GM12878 (cell line): ENCODE results near the gene OPN1LW. TPM values are rescaled to one million over a fixed set of nuclear protein-coding genes. Genes with fewer than 3 reads are reported as not detected.

Experiments used
- ATAC-seq: fragments of 200-7000 bp; cut with Tn5 transposase; 3 replicates; pipeline ENCODE4 v1.9.1; 2020; ENCODE audit warnings: mild to moderate bottlenecking, moderate library complexity
- BruUV-seq: library from RNA; stranded (reverse); fragments of 400-500 nt; replicated peaks from 2 replicates; lab custom pipeline; 2021; lab: Mats Ljungman, UMichigan
- CTCF ChIA-PET: fragments of 300-600 bp; sonication (Branson Sonifier 250); formaldehyde crosslinking; extraction: SDS; loops from one replicate; lab custom pipeline; 2021; ENCODE audit warnings: inconsistent platforms; lab: Yijun Ruan, JAX
- POLR2A ChIA-PET: fragments of 350-600 bp; formaldehyde crosslinking; extraction: SDS; loops from one replicate; lab custom pipeline; 2021; ENCODE audit warnings: inconsistent platforms; lab: Charles Lee
- RAD21 ChIA-PET: fragments of 300-600 bp; sonication (Branson Sonifier 250); formaldehyde crosslinking; loops from one replicate; lab custom pipeline; 2023; ENCODE audit warnings: antibody characterized with exemption; ENCODE audit not compliant: unreplicated experiment; lab: Charles Lee
- SMC1A ChIA-PET: fragments of 300-600 bp; sonication (Branson Sonifier 250); formaldehyde crosslinking; loops from one replicate; lab custom pipeline; 2023; ENCODE audit not compliant: unreplicated experiment, uncharacterized antibody; lab: Charles Lee
- DNase-seq: peaks from one replicate; pipeline ENCODE4 v3.0.0-alpha.2; 2011; ENCODE audit warnings: low read depth, low spot score
- FAIRE-seq: peaks from 3 replicates; lab custom pipeline; 2011; peaks lifted over from hg19 to GRCh38; lab: Jason Lieb, UNC
- H2AFZ ChIP-seq: 2 replicates; pipeline ENCODE4 v1.6.0; 2011; ENCODE audit warnings: low read depth, low read length, control low read depth; ENCODE audit not compliant: control insufficient read depth
- H3K27ac ChIP-seq: 2 replicates; pipeline ENCODE4 v1.5.1; 2011; ENCODE audit warnings: control low read depth; ENCODE audit not compliant: control insufficient read depth, insufficient read depth
- H3K27me3 ChIP-seq, 2 experiments: replicated peaks in 1 of 2; 2 replicates each; pipeline versions ENCODE4 v1.6.0 to v1.6.1; 2011; ENCODE audit warnings: low read length in 1 of 2; ENCODE audit not compliant: control insufficient read depth in 2 of 2, insufficient read depth in 2 of 2
- H3K36me3 ChIP-seq, 2 experiments: 2 replicates each; pipeline ENCODE4 v1.5.1; 2011; ENCODE audit warnings: low read length in 1 of 2; ENCODE audit not compliant: control insufficient read depth in 2 of 2, insufficient read depth in 2 of 2
- H3K4me1 ChIP-seq: 2 replicates; pipeline ENCODE4 v1.6.1; 2011; ENCODE audit warnings: mild to moderate bottlenecking, low read length, moderate library complexity, mixed read lengths; ENCODE audit not compliant: control insufficient read depth, insufficient read depth
- H3K4me2 ChIP-seq: 2 replicates; pipeline ENCODE4 v1.6.0; 2011; ENCODE audit warnings: control low read depth; ENCODE audit not compliant: control insufficient read depth, insufficient read depth
- H3K4me3 ChIP-seq: fragments of 200-600 bp; sonication (generic); 2 replicates; pipeline ENCODE4 v1.5.1; 2016
- H3K79me2 ChIP-seq: 2 replicates; pipeline ENCODE4 v1.6.0; 2011; ENCODE audit warnings: low read length; ENCODE audit not compliant: control insufficient read depth, insufficient read depth
- H3K9ac ChIP-seq: 2 replicates; pipeline ENCODE4 v1.8.0; 2011; ENCODE audit warnings: low read length, control low read depth, mixed read lengths; ENCODE audit not compliant: control insufficient read depth, insufficient read depth
- H3K9me3 ChIP-seq: replicated peaks from 3 replicates; pipeline ENCODE4 v1.5.1; 2011; ENCODE audit warnings: mild to moderate bottlenecking, low read length; ENCODE audit not compliant: control insufficient read depth, insufficient read depth
- H4K20me1 ChIP-seq: 2 replicates; pipeline ENCODE4 v1.6.0; 2011; ENCODE audit not compliant: control insufficient read depth, insufficient read depth
- ETV6 ChIP-seq, 2 experiments: fragments of 450-650 bp in 1 of 2; IDR thresholded peaks in 1 of 2; conservative IDR thresholded peaks in 1 of 2; 2 replicates each; pipeline ENCODE4 v1.6.1; 2014; ENCODE audit warnings: antibody characterized with exemption in 1 of 2, borderline replicate concordance in 1 of 2, low read depth in 1 of 2, mild to moderate bottlenecking in 1 of 2, moderate library complexity in 1 of 2
- EZH2 ChIP-seq: IDR thresholded peaks from 2 replicates; pipeline ENCODE4 v1.6.1; 2012; ENCODE audit warnings: low read depth, mild to moderate bottlenecking, control low read depth, inconsistent platforms, low read length, borderline replicate concordance; ENCODE audit not compliant: control insufficient read depth
- HDGF ChIP-seq: fragments of 450-650 bp; IDR thresholded peaks from 2 replicates; pipeline ENCODE4 v1.6.1; 2016; ENCODE audit warnings: antibody characterized with exemption
- NFIC ChIP-seq: IDR thresholded peaks from 2 replicates; pipeline ENCODE4 v1.6.1; 2012; ENCODE audit warnings: low read depth, mild to moderate bottlenecking, inconsistent platforms, low read length, moderate library complexity
- NR2C2 ChIP-seq: IDR thresholded peaks from 2 replicates; pipeline ENCODE4 v1.6.1; 2011; ENCODE audit warnings: borderline replicate concordance, low read depth; ENCODE audit not compliant: control insufficient read depth, insufficient read length
- RELA ChIP-seq: fragments of 450-650 bp; IDR thresholded peaks from 2 replicates; pipeline ENCODE4 v1.8.0; 2014; ENCODE audit warnings: borderline replicate concordance; ENCODE audit not compliant: partially characterized antibody
- RUNX3 ChIP-seq: IDR thresholded peaks from 2 replicates; pipeline ENCODE4 v1.6.1; 2012; ENCODE audit warnings: low read length, inconsistent platforms
- SMC3 ChIP-seq: IDR thresholded peaks from 2 replicates; pipeline ENCODE4 v1.6.1; 2011; ENCODE audit warnings: low read length, improper control_type of control experiment, borderline replicate concordance
- TCF7 ChIP-seq: IDR thresholded peaks from 2 replicates; pipeline ENCODE4 v1.6.1; 2014; ENCODE audit warnings: antibody characterized with exemption, borderline replicate concordance
- YBX1 ChIP-seq: fragments of 450-650 bp; IDR thresholded peaks from 2 replicates; pipeline ENCODE4 v1.6.1; 2016; ENCODE audit warnings: antibody characterized with exemption
- ZSCAN29 ChIP-seq: fragments of 450-650 bp; IDR thresholded peaks from 2 replicates; pipeline ENCODE4 v1.6.1; 2017; ENCODE audit warnings: mild to moderate bottlenecking, moderate library complexity
- WGBS: methylation state at CpG from one replicate; pipeline ENCODE4 v1.1.6; 2016; ENCODE audit warnings: low lambda C conversion rate; ENCODE audit not compliant: insufficient replicate concordance, insufficient coverage; ENCODE audit errors: missing lambda C conversion rate; 5-methylcytosine and 5-hydroxymethylcytosine counted together
- in situ Hi-C: fragments of 300-500 bp; cut with MboI; formaldehyde crosslinking; loops from 9 replicates; pipeline ENCODE4 v1.14.3; 2018; ENCODE audit warnings: mixed read lengths
- intact Hi-C: fragments of 100-400 bp; cut with micrococcal nuclease; formaldehyde crosslinking; loops from one replicate; pipeline ENCODE4 v1.14.2; 2022; ENCODE audit not compliant: unreplicated experiment
- polyA plus RNA-seq, 11 experiments: library from polyadenylated mRNA; depleted of rRNA in 4 of 11; unstranded in 6 of 11; stranded (reverse) in 5 of 11; fragments of >200 nt; fragmentation: Nextera tagmentation in 4 of 11; fragmentation: Illumina TruSeq in 1 of 11; extraction: Ambion mirVana in 4 of 11; extraction: Trizol in 1 of 11; gene quantifications; 1 replicate in 1 of 11; 2 replicates in 10 of 11; pipeline versions ENCODE4 v1.2.1 to v1.2.3, GENCODE V29; 2011 to 2016; ENCODE audit warnings: inconsistent platforms in 2 of 11, missing spikeins in 2 of 11, low read depth in 1 of 11
- total RNA-seq, 4 experiments: library from RNA; depleted of rRNA in 3 of 4; stranded (reverse); fragments of >200 nt in 3 of 4; fragmentation: Illumina TruSeq in 1 of 4; extraction: Trizol in 1 of 4; gene quantifications; 2 replicates each; pipeline versions ENCODE4 v1.2.1 to v1.2.3, GENCODE V29; 2013 to 2021
- TF ChIP-seq, protein P1 (sequence below): fragments of 450-650 bp; IDR thresholded peaks from 2 replicates; pipeline ENCODE4 v1.6.1; 2017; ENCODE audit warnings: mild to moderate bottlenecking, low read depth, inconsistent platforms; ENCODE audit not compliant: poor library complexity, severe bottlenecking
- TF ChIP-seq, protein P2 (sequence below): fragments of 450-650 bp; formaldehyde crosslinking; IDR thresholded peaks from 2 replicates; pipeline ENCODE4 v1.5.0; 2022; ENCODE audit warnings: mild to moderate bottlenecking, missing genetic modification characterization
- TF ChIP-seq, protein P3 (sequence below): IDR thresholded peaks from 2 replicates; pipeline ENCODE4 v1.6.1; 2012; ENCODE audit warnings: improper control_type of control experiment, low read depth, low read length; ENCODE audit not compliant: insufficient replicate concordance

OPN1LW gene
- total and polyA plus RNA-seq, 10 of the 15 experiments (the other 5 are each of a cell fraction or from before 2014, with no cell fraction given): not detected

DNA sequence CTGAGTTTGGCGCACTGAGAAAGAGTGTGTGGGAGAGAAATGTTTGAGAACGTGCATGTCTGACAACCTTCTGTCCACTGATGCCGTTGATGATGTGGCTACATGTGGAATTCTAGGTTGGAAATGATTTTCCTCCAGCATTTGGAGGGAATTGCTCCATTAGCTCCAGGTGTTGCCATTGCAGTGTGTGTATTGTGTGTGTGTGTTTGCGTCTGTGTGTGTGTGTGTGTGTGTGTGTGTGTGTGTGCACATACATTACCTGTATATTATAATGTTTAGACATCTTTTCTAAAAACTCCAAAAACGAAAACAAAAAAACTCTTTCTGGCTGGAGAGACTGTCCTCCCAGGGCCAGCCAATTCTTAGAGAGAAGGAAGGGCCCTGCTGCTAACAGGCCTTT, 28.3 kb upstream of the OPN1LW start:
- Histone ChIP-seq H3K36me3 (no peaks in the 10 kb centered on the region), H3K4me3 (no peak overlapping the region), H3K4me2 (no peak overlapping the region), H2AFZ (no peak overlapping the region), H3K79me2 (no peaks in the 10 kb centered on the region), H4K20me1 (no peaks in the 10 kb centered on the region), H3K9ac (no peak overlapping the region), H3K9me3 (no peaks in the 10 kb centered on the region), H3K27ac (no peak overlapping the region), H3K4me1 (no peaks in the 10 kb centered on the region), H3K27me3 (no peaks in the 10 kb centered on the region; a peak in 2 of 4 replicates)
- ATAC-seq: no peak
- intact Hi-C loops (no loop called here), in situ Hi-C loops (no loop called here)
- ChIA-PET SMC1A (no interaction called here), POLR2A (no interaction called here), RAD21 (no interaction called here), CTCF (interaction anchor here (0.6 kb wide), 1 partner anchor 8 kb away, joined by 3 read pairs; no protein-coding TSS in a partner anchor)
- no peak for DNase-seq
- BruUV-seq: no TSS peak
- FAIRE-seq: no peak
- TF ChIP-seq HDGF (no peak), NR2C2 (no peak), SMC3 (no peak), RUNX3 (no peak), RELA (no peak), YBX1 (no peak), EZH2 (no peak), NFIC (no peak), ETV6 (conservative IDR thresholded peaks at IDR 0.05 in 1 of 2, IDR thresholded peaks at IDR 0.05 in 1 of 2; ENCODE audit: borderline replicate concordance in 1 of 2, low read depth in 1 of 2) (no peak), ZSCAN29 (no peak), TCF7 (no peak)
- TF ChIP-seq, protein P1, sequence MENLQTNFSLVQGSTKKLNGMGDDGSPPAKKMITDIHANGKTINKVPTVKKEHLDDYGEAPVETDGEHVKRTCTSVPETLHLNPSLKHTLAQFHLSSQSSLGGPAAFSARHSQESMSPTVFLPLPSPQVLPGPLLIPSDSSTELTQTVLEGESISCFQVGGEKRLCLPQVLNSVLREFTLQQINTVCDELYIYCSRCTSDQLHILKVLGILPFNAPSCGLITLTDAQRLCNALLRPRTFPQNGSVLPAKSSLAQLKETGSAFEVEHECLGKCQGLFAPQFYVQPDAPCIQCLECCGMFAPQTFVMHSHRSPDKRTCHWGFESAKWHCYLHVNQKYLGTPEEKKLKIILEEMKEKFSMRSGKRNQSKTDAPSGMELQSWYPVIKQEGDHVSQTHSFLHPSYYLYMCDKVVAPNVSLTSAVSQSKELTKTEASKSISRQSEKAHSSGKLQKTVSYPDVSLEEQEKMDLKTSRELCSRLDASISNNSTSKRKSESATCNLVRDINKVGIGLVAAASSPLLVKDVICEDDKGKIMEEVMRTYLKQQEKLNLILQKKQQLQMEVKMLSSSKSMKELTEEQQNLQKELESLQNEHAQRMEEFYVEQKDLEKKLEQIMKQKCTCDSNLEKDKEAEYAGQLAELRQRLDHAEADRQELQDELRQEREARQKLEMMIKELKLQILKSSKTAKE: no peak
- TF ChIP-seq, protein P2, sequence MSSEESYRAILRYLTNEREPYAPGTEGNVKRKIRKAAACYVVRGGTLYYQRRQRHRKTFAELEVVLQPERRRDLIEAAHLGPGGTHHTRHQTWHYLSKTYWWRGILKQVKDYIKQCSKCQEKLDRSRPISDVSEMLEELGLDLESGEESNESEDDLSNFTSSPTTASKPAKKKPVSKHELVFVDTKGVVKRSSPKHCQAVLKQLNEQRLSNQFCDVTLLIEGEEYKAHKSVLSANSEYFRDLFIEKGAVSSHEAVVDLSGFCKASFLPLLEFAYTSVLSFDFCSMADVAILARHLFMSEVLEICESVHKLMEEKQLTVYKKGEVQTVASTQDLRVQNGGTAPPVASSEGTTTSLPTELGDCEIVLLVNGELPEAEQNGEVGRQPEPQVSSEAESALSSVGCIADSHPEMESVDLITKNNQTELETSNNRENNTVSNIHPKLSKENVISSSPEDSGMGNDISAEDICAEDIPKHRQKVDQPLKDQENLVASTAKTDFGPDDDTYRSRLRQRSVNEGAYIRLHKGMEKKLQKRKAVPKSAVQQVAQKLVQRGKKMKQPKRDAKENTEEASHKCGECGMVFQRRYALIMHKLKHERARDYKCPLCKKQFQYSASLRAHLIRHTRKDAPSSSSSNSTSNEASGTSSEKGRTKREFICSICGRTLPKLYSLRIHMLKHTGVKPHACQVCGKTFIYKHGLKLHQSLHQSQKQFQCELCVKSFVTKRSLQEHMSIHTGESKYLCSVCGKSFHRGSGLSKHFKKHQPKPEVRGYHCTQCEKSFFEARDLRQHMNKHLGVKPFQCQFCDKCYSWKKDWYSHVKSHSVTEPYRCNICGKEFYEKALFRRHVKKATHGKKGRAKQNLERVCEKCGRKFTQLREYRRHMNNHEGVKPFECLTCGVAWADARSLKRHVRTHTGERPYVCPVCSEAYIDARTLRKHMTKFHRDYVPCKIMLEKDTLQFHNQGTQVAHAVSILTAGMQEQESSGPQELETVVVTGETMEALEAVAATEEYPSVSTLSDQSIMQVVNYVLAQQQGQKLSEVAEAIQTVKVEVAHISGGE: no peak
- TF ChIP-seq, protein P3, sequence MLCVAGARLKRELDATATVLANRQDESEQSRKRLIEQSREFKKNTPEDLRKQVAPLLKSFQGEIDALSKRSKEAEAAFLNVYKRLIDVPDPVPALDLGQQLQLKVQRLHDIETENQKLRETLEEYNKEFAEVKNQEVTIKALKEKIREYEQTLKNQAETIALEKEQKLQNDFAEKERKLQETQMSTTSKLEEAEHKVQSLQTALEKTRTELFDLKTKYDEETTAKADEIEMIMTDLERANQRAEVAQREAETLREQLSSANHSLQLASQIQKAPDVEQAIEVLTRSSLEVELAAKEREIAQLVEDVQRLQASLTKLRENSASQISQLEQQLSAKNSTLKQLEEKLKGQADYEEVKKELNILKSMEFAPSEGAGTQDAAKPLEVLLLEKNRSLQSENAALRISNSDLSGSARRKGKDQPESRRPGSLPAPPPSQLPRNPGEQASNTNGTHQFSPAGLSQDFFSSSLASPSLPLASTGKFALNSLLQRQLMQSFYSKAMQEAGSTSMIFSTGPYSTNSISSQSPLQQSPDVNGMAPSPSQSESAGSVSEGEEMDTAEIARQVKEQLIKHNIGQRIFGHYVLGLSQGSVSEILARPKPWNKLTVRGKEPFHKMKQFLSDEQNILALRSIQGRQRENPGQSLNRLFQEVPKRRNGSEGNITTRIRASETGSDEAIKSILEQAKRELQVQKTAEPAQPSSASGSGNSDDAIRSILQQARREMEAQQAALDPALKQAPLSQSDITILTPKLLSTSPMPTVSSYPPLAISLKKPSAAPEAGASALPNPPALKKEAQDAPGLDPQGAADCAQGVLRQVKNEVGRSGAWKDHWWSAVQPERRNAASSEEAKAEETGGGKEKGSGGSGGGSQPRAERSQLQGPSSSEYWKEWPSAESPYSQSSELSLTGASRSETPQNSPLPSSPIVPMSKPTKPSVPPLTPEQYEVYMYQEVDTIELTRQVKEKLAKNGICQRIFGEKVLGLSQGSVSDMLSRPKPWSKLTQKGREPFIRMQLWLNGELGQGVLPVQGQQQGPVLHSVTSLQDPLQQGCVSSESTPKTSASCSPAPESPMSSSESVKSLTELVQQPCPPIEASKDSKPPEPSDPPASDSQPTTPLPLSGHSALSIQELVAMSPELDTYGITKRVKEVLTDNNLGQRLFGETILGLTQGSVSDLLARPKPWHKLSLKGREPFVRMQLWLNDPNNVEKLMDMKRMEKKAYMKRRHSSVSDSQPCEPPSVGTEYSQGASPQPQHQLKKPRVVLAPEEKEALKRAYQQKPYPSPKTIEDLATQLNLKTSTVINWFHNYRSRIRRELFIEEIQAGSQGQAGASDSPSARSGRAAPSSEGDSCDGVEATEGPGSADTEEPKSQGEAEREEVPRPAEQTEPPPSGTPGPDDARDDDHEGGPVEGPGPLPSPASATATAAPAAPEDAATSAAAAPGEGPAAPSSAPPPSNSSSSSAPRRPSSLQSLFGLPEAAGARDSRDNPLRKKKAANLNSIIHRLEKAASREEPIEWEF: no peak
- 45% methylated on average over 5 of the region's 5 CpGs for WGBS
